H9 (cell line): Measurements from ENCODE around the gene EML4. TPM values are rescaled to one million over a fixed set of nuclear protein-coding genes. Genes with fewer than 3 reads are reported as not detected.

Experiments
- DNase-seq: peaks from one replicate; pipeline ENCODE4 v3.0.0-alpha.2; 2017
- H2AFZ ChIP-seq: one replicate; pipeline ENCODE4 v1.6.1; 2013; ENCODE audit warnings: mild to moderate bottlenecking, low read length, control low read depth, moderate library complexity
- H2AK5ac ChIP-seq: 2 replicates; pipeline ENCODE4 v1.6.1; 2013; ENCODE audit warnings: low read length, control low read depth, mixed read lengths; ENCODE audit not compliant: insufficient read length
- H2BK120ac ChIP-seq: one replicate; pipeline ENCODE4 v1.6.1; 2013; ENCODE audit warnings: low read depth, mild to moderate bottlenecking, low read length, control low read depth, inconsistent platforms; ENCODE audit not compliant: poor library complexity, severe bottlenecking
- H2BK12ac ChIP-seq: 2 replicates; pipeline ENCODE4 v1.6.1; 2013; ENCODE audit warnings: low read length, control low read depth, mixed read lengths, low read depth; ENCODE audit not compliant: insufficient read length
- H2BK15ac ChIP-seq: 2 replicates; pipeline ENCODE4 v1.6.1; 2013; ENCODE audit warnings: low read depth, low read length, control low read depth
- H2BK20ac ChIP-seq: one replicate; pipeline ENCODE4 v1.6.1; 2013; ENCODE audit warnings: low read depth, mild to moderate bottlenecking, low read length, control low read depth, inconsistent platforms; ENCODE audit not compliant: poor library complexity, severe bottlenecking
- H2BK5ac ChIP-seq: 2 replicates; pipeline ENCODE4 v1.6.1; 2013; ENCODE audit warnings: low read length, control low read depth, mixed read lengths; ENCODE audit not compliant: insufficient read length
- H3K14ac ChIP-seq: 2 replicates; pipeline ENCODE4 v1.6.1; 2013; ENCODE audit warnings: low read length, control low read depth; ENCODE audit not compliant: insufficient read depth
- H3K18ac ChIP-seq: 2 replicates; pipeline ENCODE4 v1.6.1; 2013; ENCODE audit warnings: low read depth, mild to moderate bottlenecking, mixed read lengths, low read length, control low read depth; ENCODE audit not compliant: insufficient read length
- H3K23ac ChIP-seq: 2 replicates; pipeline ENCODE4 v1.6.1; 2013; ENCODE audit warnings: low read length, control low read depth, mixed read lengths, low read depth; ENCODE audit not compliant: insufficient read length
- H3K23me2 ChIP-seq: 2 replicates; pipeline ENCODE4 v1.6.1; 2013; ENCODE audit warnings: low read depth, mild to moderate bottlenecking, mixed read lengths, low read length, control low read depth; ENCODE audit not compliant: insufficient read length, poor library complexity, severe bottlenecking
- H3K27ac ChIP-seq: 2 replicates; pipeline ENCODE4 v1.5.1; 2013; ENCODE audit warnings: low read length, control low read depth, mixed read lengths, low read depth; ENCODE audit not compliant: insufficient read length
- H3K27me3 ChIP-seq: 2 replicates; pipeline ENCODE4 v1.6.1; 2013; ENCODE audit warnings: low read length, control low read depth, inconsistent platforms; ENCODE audit not compliant: insufficient read depth
- H3K4ac ChIP-seq: 2 replicates; pipeline ENCODE4 v1.6.1; 2013; ENCODE audit warnings: low read depth, mild to moderate bottlenecking, control low read depth, inconsistent platforms, low read length, moderate library complexity
- H3K4me1 ChIP-seq: 2 replicates; pipeline ENCODE4 v1.6.1; 2013; ENCODE audit warnings: low read length, control low read depth, inconsistent platforms; ENCODE audit not compliant: insufficient read depth
- H3K4me2 ChIP-seq: 2 replicates; pipeline ENCODE4 v1.6.1; 2013; ENCODE audit warnings: low read length, control low read depth, mixed read lengths; ENCODE audit not compliant: insufficient read length, insufficient read depth
- H3K56ac ChIP-seq: 2 replicates; pipeline ENCODE4 v1.6.1; 2013; ENCODE audit warnings: low read depth, mild to moderate bottlenecking, mixed read lengths, low read length, control low read depth; ENCODE audit not compliant: insufficient read length
- H3K79me1 ChIP-seq: 2 replicates; pipeline ENCODE4 v1.6.1; 2013; ENCODE audit warnings: low read depth, mild to moderate bottlenecking, moderate library complexity, low read length, control low read depth, inconsistent platforms; ENCODE audit not compliant: insufficient read depth, poor library complexity, severe bottlenecking
- H3K79me2 ChIP-seq: 2 replicates; pipeline ENCODE4 v1.6.1; 2013; ENCODE audit warnings: low read length, control low read depth, inconsistent platforms; ENCODE audit not compliant: insufficient read depth
- H3K9ac ChIP-seq: 2 replicates; pipeline ENCODE4 v1.6.1; 2013; ENCODE audit warnings: low read length, control low read depth, mixed read lengths; ENCODE audit not compliant: insufficient read length; ENCODE audit errors: extremely low read depth
- H3K9me3 ChIP-seq: one replicate; pipeline ENCODE4 v1.6.1; 2013; ENCODE audit warnings: low read depth, low read length, inconsistent platforms; ENCODE audit not compliant: control insufficient read depth
- H3T11ph ChIP-seq: one replicate; pipeline ENCODE4 v1.6.1; 2013; ENCODE audit warnings: mild to moderate bottlenecking, low read length, control low read depth, inconsistent platforms
- H4K20me1 ChIP-seq: one replicate; pipeline ENCODE4 v1.6.1; 2013; ENCODE audit not compliant: control insufficient read depth, insufficient read length, insufficient read depth
- H4K5ac ChIP-seq: 2 replicates; pipeline ENCODE4 v1.6.1; 2013; ENCODE audit warnings: low read depth, mild to moderate bottlenecking, mixed read lengths, low read length, control low read depth; ENCODE audit not compliant: insufficient read length
- H4K8ac ChIP-seq: replicated peaks from 2 replicates; pipeline ENCODE4 v1.6.1; 2013; ENCODE audit warnings: low read length, control low read depth, mixed read lengths, low read depth; ENCODE audit not compliant: insufficient read length
- H4K91ac ChIP-seq: 2 replicates; pipeline ENCODE4 v1.6.1; 2013; ENCODE audit warnings: low read depth, mild to moderate bottlenecking, moderate library complexity, mixed read lengths, low read length, control low read depth; ENCODE audit not compliant: insufficient read length
- H3K27ac Mint-ChIP-seq, 3 experiments: 2 replicates in 2 of 3; 3 replicates in 1 of 3; pipeline ENCODE4 v1.8.0; 2020 to 2021; ENCODE audit warnings: mixed read lengths in 3 of 3, mild to moderate bottlenecking in 1 of 3, moderate library complexity in 1 of 3
- H3K27me3 Mint-ChIP-seq: 2 replicates; pipeline ENCODE4 v1.8.0; 2021; ENCODE audit warnings: low read depth, mild to moderate bottlenecking, moderate library complexity, mixed read lengths
- H3K36me3 Mint-ChIP-seq, 3 experiments: 2 replicates in 2 of 3; 3 replicates in 1 of 3; pipeline ENCODE4 v1.8.0; 2020 to 2021; ENCODE audit warnings: low read depth in 3 of 3, mixed read lengths in 3 of 3; ENCODE audit not compliant: insufficient read depth in 1 of 3
- H3K4me1 Mint-ChIP-seq, 2 experiments: 2 replicates each; pipeline ENCODE4 v1.8.0; 2020; ENCODE audit warnings: mixed read lengths in 2 of 2
- H3K4me3 Mint-ChIP-seq, 2 experiments: 2 replicates in 1 of 2; 3 replicates in 1 of 2; pipeline ENCODE4 v1.8.0; 2020 to 2021; ENCODE audit warnings: mild to moderate bottlenecking in 2 of 2, mixed read lengths in 2 of 2, moderate library complexity in 1 of 2
- H3K9me3 Mint-ChIP-seq, 2 experiments: 2 replicates in 1 of 2; 3 replicates in 1 of 2; pipeline ENCODE4 v1.8.0; 2020; ENCODE audit warnings: mild to moderate bottlenecking in 2 of 2, mixed read lengths in 2 of 2, moderate library complexity in 1 of 2
- WGBS: extraction: QIAGEN DNeasy Blood & Tissue Kit; methylation state at CpG from one replicate; pipeline ENCODE4 v1.1.7; 2013; ENCODE audit warnings: missing lambda C conversion rate, low lambda C conversion rate, mixed read lengths; ENCODE audit not compliant: insufficient read length; ENCODE audit errors: extremely low coverage; 5-methylcytosine and 5-hydroxymethylcytosine counted together
- total RNA-seq: library from RNA; stranded (reverse); gene quantifications from 2 replicates; pipeline ENCODE4 v1.2.1, GENCODE V29; 2021
- TF ChIP-seq, protein P1 (sequence below): fragments of 200-600 bp; sonication (generic); conservative IDR thresholded peaks from 3 replicates; pipeline ENCODE4 v1.8.0; 2021; ENCODE audit warnings: antibody characterized with exemption, mild to moderate bottlenecking

The EML4 gene
- total RNA-seq, 1 experiment from 2014 or later: 68.6 TPM

DNA sequence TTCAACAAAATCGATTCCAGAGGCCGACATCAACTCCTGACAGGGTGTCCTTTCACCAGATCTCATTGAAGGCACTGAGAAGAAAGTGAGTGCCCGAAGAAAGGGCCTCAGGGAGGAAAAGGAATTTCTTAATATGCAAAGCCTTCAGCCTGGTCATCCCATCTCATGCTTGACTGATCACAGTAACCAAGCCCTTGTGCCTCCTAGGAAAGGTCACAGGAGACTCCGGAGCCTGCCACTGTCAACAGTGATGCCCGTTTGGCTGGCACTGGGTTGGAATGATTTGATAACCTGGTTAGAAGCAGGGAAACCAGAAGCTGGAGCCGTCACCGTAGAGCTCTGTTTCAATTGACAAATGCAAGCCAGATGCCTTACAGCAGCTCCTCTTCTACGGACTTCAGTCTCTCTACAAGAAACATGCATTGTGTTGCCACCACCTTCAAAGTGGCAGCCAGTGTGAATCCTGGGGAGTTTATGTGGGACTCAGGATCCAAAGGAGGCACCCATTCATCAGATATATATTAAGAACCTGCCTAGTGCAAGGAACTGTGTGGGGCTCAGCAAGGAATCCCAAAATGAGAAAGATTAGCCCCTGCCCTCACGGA is 167.3 kb downstream of the EML4 start:
- H3K4me3 Mint-ChIP-seq: no peak overlapping the region
- no peak overlapping the region for H4K91ac ChIP-seq

More for the DNA sequence above, 167.3 kb downstream of the EML4 start:
- H3K36me3 Mint-ChIP-seq: peaks cover 23 to 46% (median 38%) of the 10 kb centered on the region in 3 experiments; a peak in 6 of 7 replicates
- Histone ChIP-seq H4K8ac (no peak overlapping the region), H2BK20ac (no peak overlapping the region), H3K4me2 (no peak overlapping the region), H3K27me3 (no peaks in the 10 kb centered on the region), H4K5ac (no peak overlapping the region), H3K23me2 (no peaks in the 10 kb centered on the region), H2AK5ac (no peak overlapping the region), H3T11ph (no peak overlapping the region), H3K4ac (no peak overlapping the region), H3K27ac (no peak overlapping the region), H3K4me1 (no peaks in the 10 kb centered on the region), H3K79me1 (no peaks in the 10 kb centered on the region), H2BK5ac (no peak overlapping the region), H2BK15ac (no peak overlapping the region), H3K9ac (no peak overlapping the region), H4K20me1 (no peaks in the 10 kb centered on the region), H2AFZ (no peak overlapping the region), H3K18ac (no peak overlapping the region), H2BK12ac (no peak overlapping the region), H3K79me2 (no peaks in the 10 kb centered on the region), H3K9me3 (no peaks in the 10 kb centered on the region), H3K14ac (no peak overlapping the region), H3K56ac (no peak overlapping the region), H3K23ac (no peak overlapping the region), H2BK120ac (no peak overlapping the region)
- H3K4me1 Mint-ChIP-seq: peaks cover 7 to 8% of the 10 kb centered on the region in 2 experiments; a peak in 3 of 4 replicates
- H3K9me3 Mint-ChIP-seq: no peaks in the 10 kb centered on the region
- H3K27ac Mint-ChIP-seq: no peak overlapping the region; a peak in 1 of 7 replicates
- H3K27me3 Mint-ChIP-seq: no peaks in the 10 kb centered on the region; the same call in 1 of the 2 replicates
- TF ChIP-seq, protein P1, sequence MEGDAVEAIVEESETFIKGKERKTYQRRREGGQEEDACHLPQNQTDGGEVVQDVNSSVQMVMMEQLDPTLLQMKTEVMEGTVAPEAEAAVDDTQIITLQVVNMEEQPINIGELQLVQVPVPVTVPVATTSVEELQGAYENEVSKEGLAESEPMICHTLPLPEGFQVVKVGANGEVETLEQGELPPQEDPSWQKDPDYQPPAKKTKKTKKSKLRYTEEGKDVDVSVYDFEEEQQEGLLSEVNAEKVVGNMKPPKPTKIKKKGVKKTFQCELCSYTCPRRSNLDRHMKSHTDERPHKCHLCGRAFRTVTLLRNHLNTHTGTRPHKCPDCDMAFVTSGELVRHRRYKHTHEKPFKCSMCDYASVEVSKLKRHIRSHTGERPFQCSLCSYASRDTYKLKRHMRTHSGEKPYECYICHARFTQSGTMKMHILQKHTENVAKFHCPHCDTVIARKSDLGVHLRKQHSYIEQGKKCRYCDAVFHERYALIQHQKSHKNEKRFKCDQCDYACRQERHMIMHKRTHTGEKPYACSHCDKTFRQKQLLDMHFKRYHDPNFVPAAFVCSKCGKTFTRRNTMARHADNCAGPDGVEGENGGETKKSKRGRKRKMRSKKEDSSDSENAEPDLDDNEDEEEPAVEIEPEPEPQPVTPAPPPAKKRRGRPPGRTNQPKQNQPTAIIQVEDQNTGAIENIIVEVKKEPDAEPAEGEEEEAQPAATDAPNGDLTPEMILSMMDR: no peak
- DNase-seq: no peak
- no CpG with 5 or more reads among the region's 9 CpGs for WGBS
